RWPE2 (cell line): ENCODE measurements around the gene OR52K1.
A peak's percentile ranks its signal among the peaks of the same experiment; 100 is the strongest.

ENCODE experiments used
- ATAC-seq: fragments of 200-7000 bp; cut with Tn5 transposase; 3 replicates; pipeline ENCODE4 v1.9.1; 2021; ENCODE audit warnings: low read depth
- DNase-seq: peaks from one replicate; pipeline ENCODE4 v3.0.0-alpha.2; 2020; ENCODE audit warnings: low spot score
- H3K27ac ChIP-seq: fragments of 450-650 bp; 2 replicates; pipeline ENCODE4 v1.5.1; 2017; ENCODE audit warnings: mild to moderate bottlenecking; ENCODE audit not compliant: poor library complexity, severe bottlenecking
- H3K27me3 ChIP-seq: fragments of 250-450 bp; sonication (Bioruptor Pico); 2 replicates; pipeline ENCODE4 v1.5.1; 2021; ENCODE audit warnings: mild to moderate bottlenecking, moderate library complexity; ENCODE audit not compliant: insufficient read depth, poor library complexity, severe bottlenecking
- H3K36me3 ChIP-seq: fragments of 250-450 bp; sonication (Bioruptor Pico); 2 replicates; pipeline ENCODE4 v1.5.1; 2020; ENCODE audit warnings: low read depth, mild to moderate bottlenecking, moderate library complexity
- H3K4me1 ChIP-seq: fragments of 250-450 bp; sonication (Bioruptor Pico); 2 replicates; pipeline ENCODE4 v1.5.1; 2021; ENCODE audit warnings: mild to moderate bottlenecking, moderate library complexity; ENCODE audit not compliant: insufficient read depth, poor library complexity, severe bottlenecking
- H3K4me3 ChIP-seq: fragments of 250-450 bp; sonication (Bioruptor Pico); 2 replicates; pipeline ENCODE4 v1.5.1; 2021; ENCODE audit warnings: mild to moderate bottlenecking, moderate library complexity; ENCODE audit not compliant: severe bottlenecking
- H3K9me3 ChIP-seq: fragments of 250-450 bp; sonication (Bioruptor Pico); 2 replicates; pipeline ENCODE4 v1.5.1; 2021; ENCODE audit warnings: mild to moderate bottlenecking, moderate library complexity; ENCODE audit not compliant: severe bottlenecking
- TF ChIP-seq, protein P1 (sequence below): fragments of 450-650 bp; IDR thresholded peaks from one replicate; pipeline ENCODE4 v1.5.1; 2017; ENCODE audit warnings: mild to moderate bottlenecking, moderate library complexity; ENCODE audit not compliant: poor library complexity, severe bottlenecking

The OR52K1 gene

DNA sequence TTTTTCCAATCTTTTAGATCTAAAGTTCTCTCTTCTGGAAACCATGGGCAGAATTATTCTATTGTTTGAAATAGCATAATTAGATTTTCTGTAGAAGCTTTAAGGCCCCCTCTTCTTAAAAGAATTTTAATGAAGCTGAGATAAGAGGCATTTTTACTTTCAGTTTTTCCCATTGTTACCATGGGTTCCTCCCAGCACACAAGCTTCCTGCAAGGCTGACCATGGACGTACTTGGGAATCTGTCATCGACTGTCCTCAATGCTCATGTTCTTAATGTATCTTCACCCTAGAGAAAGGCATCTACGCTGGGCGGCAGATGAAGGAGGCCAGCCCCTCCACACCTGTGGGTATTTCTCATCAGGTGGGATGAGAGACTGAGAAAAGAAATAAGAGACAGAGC lies 22.3 kb upstream of the OR52K1 start:
- no peak overlapping the region for H3K4me3 ChIP-seq
- H3K4me1 ChIP-seq, result peaks cover 11% of the 10 kb centered on the region
- DNase-seq (no peak), ATAC-seq (no peak)
- H3K27ac ChIP-seq, result peak overlapping the region; percentile 17
- TF ChIP-seq, protein P1, sequence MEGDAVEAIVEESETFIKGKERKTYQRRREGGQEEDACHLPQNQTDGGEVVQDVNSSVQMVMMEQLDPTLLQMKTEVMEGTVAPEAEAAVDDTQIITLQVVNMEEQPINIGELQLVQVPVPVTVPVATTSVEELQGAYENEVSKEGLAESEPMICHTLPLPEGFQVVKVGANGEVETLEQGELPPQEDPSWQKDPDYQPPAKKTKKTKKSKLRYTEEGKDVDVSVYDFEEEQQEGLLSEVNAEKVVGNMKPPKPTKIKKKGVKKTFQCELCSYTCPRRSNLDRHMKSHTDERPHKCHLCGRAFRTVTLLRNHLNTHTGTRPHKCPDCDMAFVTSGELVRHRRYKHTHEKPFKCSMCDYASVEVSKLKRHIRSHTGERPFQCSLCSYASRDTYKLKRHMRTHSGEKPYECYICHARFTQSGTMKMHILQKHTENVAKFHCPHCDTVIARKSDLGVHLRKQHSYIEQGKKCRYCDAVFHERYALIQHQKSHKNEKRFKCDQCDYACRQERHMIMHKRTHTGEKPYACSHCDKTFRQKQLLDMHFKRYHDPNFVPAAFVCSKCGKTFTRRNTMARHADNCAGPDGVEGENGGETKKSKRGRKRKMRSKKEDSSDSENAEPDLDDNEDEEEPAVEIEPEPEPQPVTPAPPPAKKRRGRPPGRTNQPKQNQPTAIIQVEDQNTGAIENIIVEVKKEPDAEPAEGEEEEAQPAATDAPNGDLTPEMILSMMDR, result no peak
- no peaks in the 10 kb centered on the region for H3K9me3 ChIP-seq
- H3K27me3 ChIP-seq, result no peaks in the 10 kb centered on the region
- H3K36me3 ChIP-seq, result no peaks in the 10 kb centered on the region

DNA sequence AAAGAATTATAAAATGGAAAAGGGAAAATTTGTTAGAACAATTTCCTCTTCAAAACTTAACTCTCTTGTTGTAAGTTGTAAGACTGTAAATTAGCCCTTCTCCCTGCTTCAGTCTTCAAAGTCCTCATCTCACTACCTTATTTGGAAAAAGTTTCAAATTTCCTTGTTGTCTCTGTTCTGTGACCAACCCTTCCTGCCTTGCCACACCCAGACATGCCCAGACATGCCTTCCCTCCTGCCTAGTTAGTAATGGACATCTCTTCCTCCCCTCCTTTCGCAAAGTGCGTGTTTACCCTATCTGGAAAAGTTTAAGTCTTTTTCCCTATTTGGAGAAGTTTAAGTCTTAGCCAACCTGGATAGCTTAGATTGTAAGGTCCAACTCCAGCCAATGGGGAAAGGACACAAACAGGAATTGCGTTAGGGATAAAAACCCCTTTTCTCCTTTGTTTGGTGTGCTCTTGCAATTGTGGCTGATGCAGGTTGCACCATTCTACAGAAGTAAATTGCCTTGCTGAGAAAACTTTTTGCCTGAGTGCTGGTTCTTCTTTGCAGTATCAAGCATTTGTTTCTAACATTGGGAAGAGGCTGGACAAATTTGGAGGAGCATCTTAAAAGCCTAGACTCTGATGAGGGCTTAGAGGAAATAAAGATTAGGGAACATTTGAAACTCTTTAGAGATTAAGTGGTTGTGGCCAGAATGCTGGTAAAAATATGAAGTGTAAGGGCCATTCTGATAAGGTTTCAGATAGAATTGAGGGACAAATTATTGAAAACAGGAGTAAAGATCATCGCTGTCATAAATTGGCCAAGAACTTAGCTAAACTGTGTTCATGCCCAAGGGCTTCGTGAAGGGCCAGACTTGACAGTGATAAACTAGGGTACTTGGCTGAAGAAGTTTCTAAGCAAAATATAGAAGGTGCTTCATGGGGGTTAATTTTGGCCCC lies 18.0 kb upstream of the OR52K1 start:
- Histone ChIP-seq H3K36me3 (no peaks in the 10 kb centered on the region), H3K9me3 (no peaks in the 10 kb centered on the region), H3K4me1 (peaks cover 9% of the 10 kb centered on the region), H3K4me3 (no peak overlapping the region), H3K27ac (peak overlapping the region; percentile 10), H3K27me3 (no peaks in the 10 kb centered on the region)
- DNase-seq, result peak; percentile 69
- TF ChIP-seq, protein P1, result no peak
- ATAC-seq, result peak; percentile 70

DNA sequence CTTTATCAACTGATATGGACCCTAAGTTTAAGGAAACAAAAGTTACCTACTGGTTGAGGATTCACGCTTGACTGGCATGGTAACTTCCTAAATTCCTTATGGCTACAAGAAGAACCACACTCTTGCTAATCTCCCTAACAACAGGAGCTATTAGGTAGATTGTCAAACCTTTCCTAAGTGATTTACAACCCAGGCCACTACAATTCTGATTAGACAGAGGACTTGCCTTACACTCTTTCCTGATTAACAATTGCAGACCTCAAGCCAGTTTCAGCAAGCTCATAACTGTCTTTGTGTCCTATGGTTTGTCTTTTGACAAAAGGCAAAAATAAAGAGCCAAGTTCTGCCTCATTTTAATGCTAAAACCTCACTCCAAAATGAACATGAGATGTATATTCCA lies 17.0 kb upstream of the OR52K1 start:
- no peak for DNase-seq
- TF ChIP-seq, protein P1, result no peak
- Histone ChIP-seq H3K27me3 (no peaks in the 10 kb centered on the region), H3K27ac (no peak overlapping the region), H3K36me3 (no peaks in the 10 kb centered on the region), H3K4me1 (peaks cover 2% of the 10 kb centered on the region), H3K9me3 (no peaks in the 10 kb centered on the region), H3K4me3 (no peak overlapping the region)
- no peak for ATAC-seq

DNA sequence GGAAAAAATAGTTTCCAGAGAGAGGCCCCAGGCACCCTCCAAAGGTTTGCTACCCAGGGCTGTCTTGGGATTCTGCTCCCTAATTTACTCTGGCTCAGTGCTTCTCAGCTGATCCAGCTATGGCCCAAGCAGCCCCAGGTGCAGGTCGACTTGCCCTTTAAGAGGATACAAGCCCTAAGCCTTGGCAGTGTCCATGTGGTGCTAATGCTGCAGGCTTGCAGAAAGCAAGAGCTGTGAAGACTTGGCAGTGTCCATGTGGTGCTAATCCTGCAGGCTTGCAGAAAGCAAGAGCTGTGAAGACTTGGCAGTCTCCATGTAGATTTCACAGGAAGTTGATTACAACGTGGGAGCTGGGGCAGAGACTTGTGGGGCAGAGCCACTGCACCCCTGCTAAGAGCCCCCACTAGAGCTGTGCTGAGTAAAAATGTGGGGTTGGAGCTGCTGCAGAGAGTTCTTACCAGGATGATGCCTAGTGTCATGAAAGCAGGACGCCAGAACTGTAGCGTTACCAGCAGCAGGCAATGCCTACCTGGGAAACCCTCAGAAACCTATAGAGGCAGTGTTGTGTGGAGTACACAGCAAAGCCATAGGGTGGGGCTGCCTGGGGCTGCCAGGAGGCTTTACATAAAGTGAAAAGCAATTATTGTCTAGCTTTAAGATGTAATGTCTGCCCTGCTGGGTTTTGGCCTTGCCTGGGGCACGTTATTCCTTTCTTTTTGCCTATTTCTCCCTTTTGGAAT lies 16.1 kb upstream of the OR52K1 start:
- no peaks in the 10 kb centered on the region for H3K36me3 ChIP-seq
- H3K4me3 ChIP-seq, result no peak overlapping the region
- TF ChIP-seq, protein P1, result no peak
- no peaks in the 10 kb centered on the region for H3K9me3 ChIP-seq
- peaks cover 2% of the 10 kb centered on the region for H3K4me1 ChIP-seq
- ATAC-seq, result no peak
- DNase-seq, result no peak
- no peaks in the 10 kb centered on the region for H3K27me3 ChIP-seq
- no peak overlapping the region for H3K27ac ChIP-seq
